Naive B cell (primary cell): ENCODE data around the gene PELI2. TPM values are rescaled to one million over a fixed set of nuclear protein-coding genes. Genes with fewer than 3 reads are reported as not detected.

ENCODE experiments used
- ATAC-seq, 2 donors: fragments of 150-1000 bp; cut with Tn5 transposase; 2 replicates each; pipeline ENCODE4 v1.10.0; 2021; ENCODE audit warnings: low read depth in 2 of 2, mild to moderate bottlenecking in 2 of 2, moderate library complexity in 2 of 2
- DNase-seq: peaks from one replicate; pipeline ENCODE4 v3.0.0; 2022
- H3K27ac Mint-ChIP-seq, 6 donors: one replicate each; pipeline ENCODE4 v1.8.0; 2020 to 2022; ENCODE audit warnings: mild to moderate bottlenecking in 6 of 6, mixed read lengths in 6 of 6, moderate library complexity in 5 of 6, inconsistent platforms in 2 of 6
- H3K27me3 Mint-ChIP-seq, 3 donors: one replicate each; pipeline ENCODE4 v1.8.0; 2021 to 2022; ENCODE audit warnings: mixed read lengths in 3 of 3, mild to moderate bottlenecking in 1 of 3
- H3K36me3 Mint-ChIP-seq, 2 donors: one replicate each; pipeline ENCODE4 v1.8.0; 2020 to 2022; ENCODE audit warnings: mixed read lengths in 2 of 2, inconsistent platforms in 1 of 2, mild to moderate bottlenecking in 1 of 2
- H3K4me1 Mint-ChIP-seq, 3 donors: one replicate each; pipeline ENCODE4 v1.8.0; 2020 to 2022; ENCODE audit warnings: mixed read lengths in 3 of 3, inconsistent platforms in 1 of 3, mild to moderate bottlenecking in 1 of 3, moderate library complexity in 1 of 3
- H3K4me3 Mint-ChIP-seq, 8 donors: one replicate each; pipeline ENCODE4 v1.8.0; 2020 to 2022; ENCODE audit warnings: mild to moderate bottlenecking in 8 of 8, mixed read lengths in 8 of 8, moderate library complexity in 8 of 8, inconsistent platforms in 2 of 8
- H3K9me3 Mint-ChIP-seq, 7 donors: one replicate each; pipeline ENCODE4 v1.8.0; 2020 to 2022; ENCODE audit warnings: mixed read lengths in 7 of 7, mild to moderate bottlenecking in 5 of 7, inconsistent platforms in 2 of 7, moderate library complexity in 1 of 7
- polyA plus RNA-seq, 6 donors: library from polyadenylated mRNA; unstranded; fragments of 300-500 nt; fragmentation: Illumina TruSeq; gene quantifications; one replicate each; pipeline ENCODE4 v1.2.3, GENCODE V29; 2021; ENCODE audit warnings: low read depth in 6 of 6

The PELI2 gene
- polyA plus RNA-seq, 6 donors from 2014 or later, result 1.5 to 6.0 (median 3.4) TPM

- no peaks in the 10 kb centered on the region for H3K27me3 Mint-ChIP-seq
- no peaks in the 10 kb centered on the region for H3K9me3 Mint-ChIP-seq
- DNase-seq, result no peak
- no peak for ATAC-seq
- no peak overlapping the region for H3K27ac Mint-ChIP-seq
- no peak overlapping the region for H3K4me3 Mint-ChIP-seq
- H3K4me1 Mint-ChIP-seq, result peaks cover 0 to 5% (median 4%) of the 10 kb centered on the region in 3 donors
- H3K36me3 Mint-ChIP-seq, result no peaks in the 10 kb centered on the region
Measured at GRCh38 chr14:56274556-56274955, 156.3 kb downstream of the PELI2 start.

GRCh38 chr14:56276108-56276507 lies 157.9 kb downstream of the PELI2 start:
- Mint-ChIP-seq H3K4me3 (no peak overlapping the region), H3K27me3 (no peaks in the 10 kb centered on the region), H3K9me3 (no peaks in the 10 kb centered on the region), H3K4me1 (peaks cover 0 to 5% (median 4%) of the 10 kb centered on the region in 3 donors), H3K36me3 (peaks cover 0 to 6% of the 10 kb centered on the region in 2 donors), H3K27ac (no peak overlapping the region)
- DNase-seq (no peak), ATAC-seq (no peak)

GRCh38 chr14:56278383-56278782 lies 160.2 kb downstream of the PELI2 start:
- DNase-seq (no peak), ATAC-seq (no peak)
- Mint-ChIP-seq H3K27me3 (no peaks in the 10 kb centered on the region), H3K36me3 (peaks cover 0 to 9% of the 10 kb centered on the region in 2 donors), H3K4me3 (no peak overlapping the region), H3K9me3 (no peaks in the 10 kb centered on the region), H3K4me1 (no peaks in the 10 kb centered on the region), H3K27ac (no peak overlapping the region)

GRCh38 chr14:56280843-56281242 lies 162.6 kb downstream of the PELI2 start:
- no peak overlapping the region for H3K4me3 Mint-ChIP-seq
- H3K27me3 Mint-ChIP-seq, result no peaks in the 10 kb centered on the region
- ATAC-seq (no peak), DNase-seq (no peak)
- H3K36me3 Mint-ChIP-seq, result peaks cover 0 to 9% of the 10 kb centered on the region in 2 donors
- no peak overlapping the region for H3K27ac Mint-ChIP-seq
- no peaks in the 10 kb centered on the region for H3K4me1 Mint-ChIP-seq
- no peaks in the 10 kb centered on the region for H3K9me3 Mint-ChIP-seq

- no peak for DNase-seq
- peaks cover 0 to 3% (median 0%) of the 10 kb centered on the region in 3 donors for H3K4me1 Mint-ChIP-seq
- no peaks in the 10 kb centered on the region for H3K9me3 Mint-ChIP-seq
- H3K4me3 Mint-ChIP-seq, result no peak overlapping the region
- ATAC-seq, result no peak
- H3K27ac Mint-ChIP-seq, result no peak overlapping the region
- peaks cover 0 to 9% of the 10 kb centered on the region in 2 donors for H3K36me3 Mint-ChIP-seq
- H3K27me3 Mint-ChIP-seq, result no peaks in the 10 kb centered on the region
Measured at GRCh38 chr14:56282179-56282578, 164.0 kb downstream of the PELI2 start.

- Mint-ChIP-seq H3K36me3 (peaks cover 0 to 9% of the 10 kb centered on the region in 2 donors), H3K27me3 (no peaks in the 10 kb centered on the region), H3K9me3 (no peaks in the 10 kb centered on the region), H3K4me3 (no peak overlapping the region), H3K27ac (no peak overlapping the region), H3K4me1 (peaks cover 0 to 3% (median 0%) of the 10 kb centered on the region in 3 donors)
- no peak for ATAC-seq
- DNase-seq, result no peak
Measured at GRCh38 chr14:56284641-56285040, 166.4 kb downstream of the PELI2 start.

GRCh38 chr14:56289155-56289554 lies 170.9 kb downstream of the PELI2 start:
- ATAC-seq (no peak), DNase-seq (no peak)
- H3K27me3 Mint-ChIP-seq, result no peaks in the 10 kb centered on the region
- H3K27ac Mint-ChIP-seq, result no peak overlapping the region
- H3K4me1 Mint-ChIP-seq, result peaks cover 0 to 3% (median 0%) of the 10 kb centered on the region in 3 donors
- H3K9me3 Mint-ChIP-seq, result no peaks in the 10 kb centered on the region
- H3K4me3 Mint-ChIP-seq, result no peak overlapping the region
- peaks cover 8 to 11% of the 10 kb centered on the region in 2 donors for H3K36me3 Mint-ChIP-seq

GRCh38 chr14:56290195-56290594 lies 172.0 kb downstream of the PELI2 start:
- H3K36me3 Mint-ChIP-seq, result peaks cover 18% of the 10 kb centered on the region in 2 donors
- H3K27me3 Mint-ChIP-seq, result no peaks in the 10 kb centered on the region
- peaks cover 0 to 3% (median 0%) of the 10 kb centered on the region in 3 donors for H3K4me1 Mint-ChIP-seq
- no peak for DNase-seq
- peak overlapping the region in 1 of 8 donors; percentile 10 for H3K4me3 Mint-ChIP-seq
- ATAC-seq, result no peak
- H3K9me3 Mint-ChIP-seq, result no peaks in the 10 kb centered on the region
- no peak overlapping the region for H3K27ac Mint-ChIP-seq

- Mint-ChIP-seq H3K27ac (no peak overlapping the region), H3K27me3 (no peaks in the 10 kb centered on the region), H3K36me3 (peaks cover 35 to 38% of the 10 kb centered on the region in 2 donors), H3K4me1 (no peaks in the 10 kb centered on the region), H3K4me3 (no peak overlapping the region), H3K9me3 (no peaks in the 10 kb centered on the region)
- DNase-seq (no peak), ATAC-seq (no peak)
Measured at GRCh38 chr14:56292970-56293369, 174.8 kb downstream of the PELI2 start.

- Mint-ChIP-seq H3K9me3 (no peaks in the 10 kb centered on the region), H3K27me3 (no peaks in the 10 kb centered on the region), H3K27ac (peak overlapping the region in 3 of 6 donors; percentile 2 to 69 (median 12)), H3K4me1 (no peaks in the 10 kb centered on the region), H3K4me3 (no peak overlapping the region), H3K36me3 (peaks cover 35 to 38% of the 10 kb centered on the region in 2 donors)
- ATAC-seq (no peak), DNase-seq (no peak)
Measured at GRCh38 chr14:56293506-56293905, 175.3 kb downstream of the PELI2 start.

GRCh38 chr14:56294128-56294527 lies 175.9 kb downstream of the PELI2 start:
- H3K9me3 Mint-ChIP-seq, result no peaks in the 10 kb centered on the region
- no peak overlapping the region for H3K4me3 Mint-ChIP-seq
- DNase-seq, result no peak
- H3K36me3 Mint-ChIP-seq, result peaks cover 35 to 38% of the 10 kb centered on the region in 2 donors
- H3K27ac Mint-ChIP-seq, result peak overlapping the region in 1 of 6 donors; percentile 36
- ATAC-seq, result no peak
- H3K4me1 Mint-ChIP-seq, result no peaks in the 10 kb centered on the region
- H3K27me3 Mint-ChIP-seq, result no peaks in the 10 kb centered on the region

- ATAC-seq, result no peak
- DNase-seq, result no peak
- H3K27me3 Mint-ChIP-seq, result no peaks in the 10 kb centered on the region
- H3K4me3 Mint-ChIP-seq, result no peak overlapping the region
- no peaks in the 10 kb centered on the region for H3K9me3 Mint-ChIP-seq
- no peaks in the 10 kb centered on the region for H3K4me1 Mint-ChIP-seq
- peaks cover 33 to 38% of the 10 kb centered on the region in 2 donors for H3K36me3 Mint-ChIP-seq
- no peak overlapping the region for H3K27ac Mint-ChIP-seq
Measured at GRCh38 chr14:56295743-56296142, 177.5 kb downstream of the PELI2 start.

- H3K9me3 Mint-ChIP-seq, result no peaks in the 10 kb centered on the region
- peaks cover 35 to 38% of the 10 kb centered on the region in 2 donors for H3K36me3 Mint-ChIP-seq
- no peak for DNase-seq
- no peak for ATAC-seq
- H3K4me1 Mint-ChIP-seq, result no peaks in the 10 kb centered on the region
- H3K27ac Mint-ChIP-seq, result no peak overlapping the region
- H3K4me3 Mint-ChIP-seq, result no peak overlapping the region
- no peaks in the 10 kb centered on the region for H3K27me3 Mint-ChIP-seq
Measured at GRCh38 chr14:56297449-56297848, 179.2 kb downstream of the PELI2 start.

- no peak for ATAC-seq
- peaks cover 26 to 27% of the 10 kb centered on the region in 2 donors for H3K36me3 Mint-ChIP-seq
- H3K9me3 Mint-ChIP-seq, result peaks cover 0 to 1% (median 0%) of the 10 kb centered on the region in 7 donors
- H3K27me3 Mint-ChIP-seq, result no peaks in the 10 kb centered on the region
- H3K4me3 Mint-ChIP-seq, result no peak overlapping the region
- DNase-seq, result no peak
- H3K27ac Mint-ChIP-seq, result peak overlapping the region in 1 of 6 donors; percentile 27
- no peaks in the 10 kb centered on the region for H3K4me1 Mint-ChIP-seq
Measured at GRCh38 chr14:56299306-56299984, 181.2 kb downstream of the PELI2 start.
